HG03066 (cell line): ENCODE data around the gene DHX36.

Experiments
- ATAC-seq: cut with Tn5 transposase; IDR thresholded peaks from one replicate; pipeline ENCODE4 v1.9.1; 2021; ENCODE audit warnings: low read depth; ENCODE audit not compliant: unreplicated experiment

DHX36 gene

GRCh38 chr3:154290187-154290586, 34.1 kb downstream of the DHX36 start:
- ATAC-seq = no peak

- ATAC-seq = no peak
Observed at GRCh38 chr3:154285221-154285620, 39.1 kb downstream of the DHX36 start.

GRCh38 chr3:154280161-154280560, 44.1 kb downstream of the DHX36 start:
- no peak for ATAC-seq

- no peak for ATAC-seq
Observed at GRCh38 chr3:154275965-154276364, 48.3 kb downstream of the DHX36 start.

- ATAC-seq = no peak
Observed at GRCh38 chr3:154275292-154275691, 49.0 kb downstream of the DHX36 start.

- no peak for ATAC-seq
Observed at GRCh38 chr3:154274348-154274747, 49.9 kb downstream of the DHX36 start.

GRCh38 chr3:154273381-154273780, 50.9 kb downstream of the DHX36 start:
- no peak for ATAC-seq

GRCh38 chr3:154254527-154254926, 69.8 kb downstream of the DHX36 start:
- ATAC-seq = no peak

- peak; percentile 93 for ATAC-seq
Observed at GRCh38 chr3:154252759-154253638, 71.3 kb downstream of the DHX36 start.

- no peak for ATAC-seq
Observed at GRCh38 chr3:154251610-154252009, 72.7 kb downstream of the DHX36 start.

GRCh38 chr3:154250291-154250690, 74.0 kb downstream of the DHX36 start:
- ATAC-seq = no peak

GRCh38 chr3:154247806-154248415, 76.4 kb downstream of the DHX36 start:
- ATAC-seq = no peak

- no peak for ATAC-seq
Observed at GRCh38 chr3:154244644-154245043, 79.6 kb downstream of the DHX36 start.

GRCh38 chr3:154243353-154243752, 80.9 kb downstream of the DHX36 start:
- ATAC-seq = no peak

- ATAC-seq = no peak
Observed at GRCh38 chr3:154242766-154243165, 81.5 kb downstream of the DHX36 start.

- ATAC-seq = no peak
Observed at GRCh38 chr3:154241496-154241895, 82.8 kb downstream of the DHX36 start.

GRCh38 chr3:154240235-154240634, 84.1 kb downstream of the DHX36 start:
- no peak for ATAC-seq

- ATAC-seq = no peak
Observed at GRCh38 chr3:154236331-154236730, 88.0 kb downstream of the DHX36 start.

- no peak for ATAC-seq
Observed at GRCh38 chr3:154235330-154235729, 89.0 kb downstream of the DHX36 start.

GRCh38 chr3:154229217-154229590, 95.1 kb downstream of the DHX36 start:
- ATAC-seq = no peak

GRCh38 chr3:154228561-154229216, 95.6 kb downstream of the DHX36 start:
- no peak for ATAC-seq

- ATAC-seq = no peak
Observed at GRCh38 chr3:154227531-154227930, 96.8 kb downstream of the DHX36 start.
